ENCODE measurements around the gene DCANP1. TPM values are rescaled to one million over a fixed set of nuclear protein-coding genes. Genes with fewer than 3 reads are reported as not detected.

DCANP1 gene
- total and polyA plus RNA-seq, 4 donors, result 0.05 TPM; not detected in 3

- peaks cover 2 to 23% (median 17%) of the 10 kb centered on the region in 4 donors for H3K27me3 ChIP-seq (ENCODE audit: control insufficient read depth in 4 of 4, insufficient read depth in 4 of 4, low read length in 3 of 4)
- no peaks in the 10 kb centered on the region for H3K9me3 ChIP-seq (ENCODE audit: control insufficient read depth in 4 of 4, low read length in 3 of 4)
- H3K9ac ChIP-seq (ENCODE audit: low read depth in 1 of 2, low read length in 2 of 2), result no peak overlapping the region
- no peak for TF ChIP-seq FOXA2 (IDR thresholded peaks at IDR 0.05)
- no peak for TF ChIP-seq ATF3 (IDR thresholded peaks at IDR 0.05)
- TF ChIP-seq SP1 (IDR thresholded peaks at IDR 0.05), result no peak
- TF ChIP-seq HNF4G (IDR thresholded peaks at IDR 0.05), result no peak
- TF ChIP-seq, protein P1, sequence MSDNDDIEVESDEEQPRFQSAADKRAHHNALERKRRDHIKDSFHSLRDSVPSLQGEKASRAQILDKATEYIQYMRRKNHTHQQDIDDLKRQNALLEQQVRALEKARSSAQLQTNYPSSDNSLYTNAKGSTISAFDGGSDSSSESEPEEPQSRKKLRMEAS (IDR thresholded peaks at IDR 0.05), result no peak
- TF ChIP-seq, protein P2, sequence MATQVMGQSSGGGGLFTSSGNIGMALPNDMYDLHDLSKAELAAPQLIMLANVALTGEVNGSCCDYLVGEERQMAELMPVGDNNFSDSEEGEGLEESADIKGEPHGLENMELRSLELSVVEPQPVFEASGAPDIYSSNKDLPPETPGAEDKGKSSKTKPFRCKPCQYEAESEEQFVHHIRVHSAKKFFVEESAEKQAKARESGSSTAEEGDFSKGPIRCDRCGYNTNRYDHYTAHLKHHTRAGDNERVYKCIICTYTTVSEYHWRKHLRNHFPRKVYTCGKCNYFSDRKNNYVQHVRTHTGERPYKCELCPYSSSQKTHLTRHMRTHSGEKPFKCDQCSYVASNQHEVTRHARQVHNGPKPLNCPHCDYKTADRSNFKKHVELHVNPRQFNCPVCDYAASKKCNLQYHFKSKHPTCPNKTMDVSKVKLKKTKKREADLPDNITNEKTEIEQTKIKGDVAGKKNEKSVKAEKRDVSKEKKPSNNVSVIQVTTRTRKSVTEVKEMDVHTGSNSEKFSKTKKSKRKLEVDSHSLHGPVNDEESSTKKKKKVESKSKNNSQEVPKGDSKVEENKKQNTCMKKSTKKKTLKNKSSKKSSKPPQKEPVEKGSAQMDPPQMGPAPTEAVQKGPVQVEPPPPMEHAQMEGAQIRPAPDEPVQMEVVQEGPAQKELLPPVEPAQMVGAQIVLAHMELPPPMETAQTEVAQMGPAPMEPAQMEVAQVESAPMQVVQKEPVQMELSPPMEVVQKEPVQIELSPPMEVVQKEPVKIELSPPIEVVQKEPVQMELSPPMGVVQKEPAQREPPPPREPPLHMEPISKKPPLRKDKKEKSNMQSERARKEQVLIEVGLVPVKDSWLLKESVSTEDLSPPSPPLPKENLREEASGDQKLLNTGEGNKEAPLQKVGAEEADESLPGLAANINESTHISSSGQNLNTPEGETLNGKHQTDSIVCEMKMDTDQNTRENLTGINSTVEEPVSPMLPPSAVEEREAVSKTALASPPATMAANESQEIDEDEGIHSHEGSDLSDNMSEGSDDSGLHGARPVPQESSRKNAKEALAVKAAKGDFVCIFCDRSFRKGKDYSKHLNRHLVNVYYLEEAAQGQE (IDR thresholded peaks at IDR 0.05), result no peak
- TF ChIP-seq RXRA (IDR thresholded peaks at IDR 0.05), result no peak
- no peak for TF ChIP-seq TAF1 (conservative IDR thresholded peaks at IDR 0.05)
- no peak for TF ChIP-seq HNF4A (conservative IDR thresholded peaks at IDR 0.05)
- no peak for TF ChIP-seq RAD21 (IDR thresholded peaks at IDR 0.05)
- TF ChIP-seq EGR1 (IDR thresholded peaks at IDR 0.05; ENCODE audit: low read depth in 2 of 2), result no peak
- no peak for TF ChIP-seq NR2F2 (IDR thresholded peaks at IDR 0.05)
- no peak for TF ChIP-seq JUND (IDR thresholded peaks at IDR 0.05)
- TF ChIP-seq GABPA (IDR thresholded peaks at IDR 0.05 in 1 of 2, conservative IDR thresholded peaks at IDR 0.05 in 1 of 2), result no peak
- WGBS, result 16% methylated on average over 14 of the region's 14 CpGs
- no peak overlapping the region for H3K4me3 ChIP-seq (ENCODE audit: low read depth in 1 of 3, low read length in 3 of 3)
- H3K36me3 ChIP-seq (ENCODE audit: control insufficient read depth in 4 of 4, insufficient read depth in 3 of 4, low read depth in 1 of 4, low read length in 3 of 4), result no peaks in the 10 kb centered on the region
- no peak for DNase-seq (ENCODE audit: low spot score)
- peaks cover 2 to 19% (median 13%) of the 10 kb centered on the region in 4 donors for H3K4me1 ChIP-seq (ENCODE audit: control insufficient read depth in 4 of 4, insufficient read depth in 4 of 4, low read length in 3 of 4)
- H3K27ac ChIP-seq (ENCODE audit: low read depth in 1 of 2, low read length in 2 of 2), result no peak overlapping the region
Observed at GRCh38 chr5:135491038-135491551, 43.9 kb upstream of the DCANP1 start.

DNA sequence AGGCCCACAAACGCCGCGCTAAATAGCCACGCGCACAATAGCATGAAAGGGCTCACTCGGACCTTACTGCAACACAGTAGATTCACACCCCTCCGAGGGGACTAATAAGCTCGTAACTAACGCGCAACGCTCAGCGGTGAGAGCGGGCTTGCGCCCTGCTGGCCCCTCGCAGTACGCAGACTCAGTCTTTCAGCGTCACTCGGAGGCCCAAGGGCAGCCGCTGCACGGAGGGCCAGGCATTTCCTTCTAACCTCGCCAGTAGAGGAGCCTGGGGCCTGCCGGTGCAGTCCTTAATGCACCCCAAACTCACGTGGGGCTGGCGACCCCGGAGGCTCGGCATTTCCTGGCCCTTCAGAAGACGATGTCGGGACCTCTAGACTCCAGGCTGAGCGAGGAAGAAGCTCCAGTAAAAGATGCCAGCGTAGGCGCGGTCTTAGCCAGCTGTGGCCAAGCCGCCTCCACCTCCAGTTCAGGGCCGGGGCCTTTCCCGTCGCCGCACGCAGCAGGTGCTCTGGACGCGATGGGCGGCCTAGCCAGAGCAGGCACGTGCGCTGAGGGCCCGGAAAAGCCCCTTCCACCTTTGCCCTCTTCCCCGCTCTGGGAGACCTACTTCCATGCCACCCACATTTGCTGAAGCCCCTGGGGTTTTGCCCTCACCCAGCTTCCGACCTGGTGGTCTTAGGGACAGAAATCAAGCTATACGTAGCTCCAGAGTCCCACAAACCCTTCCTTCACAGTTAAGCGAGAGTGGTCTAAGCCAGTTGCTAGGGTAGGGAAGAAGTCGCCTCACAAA, 43.3 kb upstream of the DCANP1 start:
- Histone ChIP-seq H3K27ac (ENCODE audit: low read depth in 1 of 2, low read length in 2 of 2) (no peak overlapping the region), H3K4me3 (ENCODE audit: low read depth in 1 of 3, low read length in 3 of 3) (no peak overlapping the region), H3K9me3 (ENCODE audit: control insufficient read depth in 4 of 4, low read length in 3 of 4) (no peaks in the 10 kb centered on the region), H3K9ac (ENCODE audit: low read depth in 1 of 2, low read length in 2 of 2) (no peak overlapping the region), H3K4me1 (ENCODE audit: control insufficient read depth in 4 of 4, insufficient read depth in 4 of 4, low read length in 3 of 4) (peaks cover 2 to 19% (median 13%) of the 10 kb centered on the region in 4 donors), H3K36me3 (ENCODE audit: control insufficient read depth in 4 of 4, insufficient read depth in 3 of 4, low read depth in 1 of 4, low read length in 3 of 4) (no peaks in the 10 kb centered on the region), H3K27me3 (ENCODE audit: control insufficient read depth in 4 of 4, insufficient read depth in 4 of 4, low read length in 3 of 4) (peaks cover 2 to 23% (median 17%) of the 10 kb centered on the region in 4 donors)
- TF ChIP-seq NR2F2 (IDR thresholded peaks at IDR 0.05), result no peak
- TF ChIP-seq ATF3 (IDR thresholded peaks at IDR 0.05), result no peak
- no peak for TF ChIP-seq FOXA1 (IDR thresholded peaks at IDR 0.05)
- TF ChIP-seq RAD21 (IDR thresholded peaks at IDR 0.05), result no peak
- no peak for TF ChIP-seq FOXA2 (IDR thresholded peaks at IDR 0.05)
- no peak for TF ChIP-seq HNF4G (IDR thresholded peaks at IDR 0.05)
- TF ChIP-seq RXRA (IDR thresholded peaks at IDR 0.05), result no peak
- no peak for TF ChIP-seq YY1 (IDR thresholded peaks at IDR 0.05)
- DNase-seq (ENCODE audit: low spot score), result no peak
- WGBS, result 9% methylated on average over 49 of the region's 49 CpGs
